ENCODE results near the gene OR2T33. TPM values are rescaled to one million over a fixed set of nuclear protein-coding genes. Genes with fewer than 3 reads are reported as not detected.

The OR2T33 gene
- total RNA-seq, 4 donors from 2014 or later = 1.0 to 1.6 TPM; not detected in 2

DNA sequence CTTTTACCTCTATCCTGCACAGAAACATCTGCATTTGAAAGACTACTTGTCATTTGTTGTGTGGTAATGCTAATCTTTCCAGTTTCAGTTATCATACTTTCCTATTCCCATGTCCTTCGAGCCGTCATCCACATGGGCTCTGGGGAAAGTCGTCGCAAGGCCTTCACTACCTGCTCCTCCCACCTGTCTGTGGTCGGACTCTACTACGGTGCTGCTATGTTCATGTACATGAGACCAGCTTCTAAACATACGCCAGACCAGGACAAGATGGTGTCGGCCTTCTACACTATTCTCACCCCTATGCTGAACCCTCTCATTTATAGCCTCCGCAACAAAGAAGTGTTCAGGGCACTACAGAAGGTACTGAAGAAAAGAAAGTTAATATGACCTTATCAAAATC lies 38.3 kb downstream of the OR2T33 start:
- no peak overlapping the region for H3K4me3 ChIP-seq
- TF ChIP-seq POLR2A (IDR thresholded peaks at IDR 0.05) (no peak), EP300 (IDR thresholded peaks at IDR 0.05) (no peak)
- TF ChIP-seq, protein P1, sequence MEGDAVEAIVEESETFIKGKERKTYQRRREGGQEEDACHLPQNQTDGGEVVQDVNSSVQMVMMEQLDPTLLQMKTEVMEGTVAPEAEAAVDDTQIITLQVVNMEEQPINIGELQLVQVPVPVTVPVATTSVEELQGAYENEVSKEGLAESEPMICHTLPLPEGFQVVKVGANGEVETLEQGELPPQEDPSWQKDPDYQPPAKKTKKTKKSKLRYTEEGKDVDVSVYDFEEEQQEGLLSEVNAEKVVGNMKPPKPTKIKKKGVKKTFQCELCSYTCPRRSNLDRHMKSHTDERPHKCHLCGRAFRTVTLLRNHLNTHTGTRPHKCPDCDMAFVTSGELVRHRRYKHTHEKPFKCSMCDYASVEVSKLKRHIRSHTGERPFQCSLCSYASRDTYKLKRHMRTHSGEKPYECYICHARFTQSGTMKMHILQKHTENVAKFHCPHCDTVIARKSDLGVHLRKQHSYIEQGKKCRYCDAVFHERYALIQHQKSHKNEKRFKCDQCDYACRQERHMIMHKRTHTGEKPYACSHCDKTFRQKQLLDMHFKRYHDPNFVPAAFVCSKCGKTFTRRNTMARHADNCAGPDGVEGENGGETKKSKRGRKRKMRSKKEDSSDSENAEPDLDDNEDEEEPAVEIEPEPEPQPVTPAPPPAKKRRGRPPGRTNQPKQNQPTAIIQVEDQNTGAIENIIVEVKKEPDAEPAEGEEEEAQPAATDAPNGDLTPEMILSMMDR (IDR thresholded peaks at IDR 0.05) = no peak
- no peaks in the 10 kb centered on the region for H3K27me3 ChIP-seq
- H3K9me3 ChIP-seq = no peaks in the 10 kb centered on the region
- no peaks in the 10 kb centered on the region for H3K4me1 ChIP-seq
- H3K36me3 ChIP-seq = no peaks in the 10 kb centered on the region
- 94 to 96% methylated on average over 9 of the region's 9 CpGs for WGBS, 2 donors
- H3K27ac ChIP-seq = no peak overlapping the region
- DNase-seq (ENCODE audit: low spot score in 2 of 2) = no peak

DNA sequence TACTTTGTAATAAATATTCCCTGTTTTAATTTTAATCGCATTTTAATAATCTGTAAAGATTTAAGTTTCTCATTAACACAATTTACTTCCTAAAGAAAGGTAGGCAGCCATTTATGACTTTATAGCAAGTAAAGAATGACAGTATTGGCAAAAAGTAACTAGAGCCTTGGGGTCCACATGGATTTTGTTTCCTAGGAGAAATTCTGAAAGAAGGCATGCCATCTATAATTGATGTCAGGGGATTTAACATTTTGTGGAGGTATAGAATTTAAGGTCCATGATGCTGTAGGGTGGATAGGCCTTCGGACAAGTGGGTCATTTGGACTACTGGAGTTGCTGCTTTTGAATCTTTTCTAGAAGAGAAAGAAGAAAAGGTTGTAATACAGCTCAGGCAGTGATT lies 46.7 kb downstream of the OR2T33 start, which contains the start of gene OR2M4:
TSS of gene OR2M4 (plus strand) at position 301 of the 400 bp plus-strand sequence. CDS start 7,512 bp downstream, outside the sequence.
- Histone ChIP-seq H3K27me3 (no peaks in the 10 kb centered on the region), H3K27ac (no peak within 1 kb of the TSS), H3K4me1 (no peaks in the 10 kb centered on the region), H3K9me3 (peaks cover 0 to 7% (median 0%) of the 10 kb centered on the region in 4 donors), H3K4me3 (no peak within 1 kb of the TSS), H3K36me3 (no peaks in the 10 kb centered on the region)
- no peak for TF ChIP-seq POLR2A (IDR thresholded peaks at IDR 0.05)
- TF ChIP-seq, protein P1 (IDR thresholded peaks at IDR 0.05) = no peak
- TF ChIP-seq EP300 (IDR thresholded peaks at IDR 0.05) = no peak
- no peak for DNase-seq (ENCODE audit: low spot score in 2 of 2)
- WGBS, 2 donors = 74 to 83% methylated on average over 2 of the region's 2 CpGs

DNA sequence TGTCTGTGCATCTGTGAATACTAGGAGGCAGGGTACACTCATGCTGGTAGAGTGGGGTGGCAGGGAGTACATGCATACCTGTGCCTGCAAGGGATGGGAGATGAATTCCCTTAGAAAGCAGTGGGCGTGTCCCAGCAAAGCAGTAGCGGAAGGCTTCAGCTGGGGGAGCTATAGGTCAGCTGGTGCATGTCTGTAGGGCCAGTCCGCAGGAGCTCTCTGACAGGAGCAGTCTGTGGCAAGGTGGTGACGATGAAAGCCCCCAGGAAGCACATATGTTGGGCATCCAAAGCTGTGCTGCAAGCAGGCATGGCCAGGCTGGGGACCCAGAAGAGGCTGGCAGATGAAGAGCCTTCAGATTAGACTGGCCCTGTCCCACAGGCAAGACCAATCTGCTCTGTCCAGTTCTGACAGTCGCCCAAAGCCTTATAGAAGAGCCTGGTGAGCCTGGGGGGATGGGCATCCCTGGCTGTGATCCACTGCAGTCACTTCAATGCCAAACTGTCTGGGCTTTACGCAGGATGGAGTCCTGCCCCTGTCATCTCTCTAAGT lies 48.3 kb downstream of the OR2T33 start:
- Histone ChIP-seq H3K4me3 (no peak overlapping the region), H3K36me3 (no peaks in the 10 kb centered on the region), H3K27ac (no peak overlapping the region), H3K27me3 (no peaks in the 10 kb centered on the region), H3K4me1 (no peaks in the 10 kb centered on the region), H3K9me3 (peaks cover 0 to 11% (median 0%) of the 10 kb centered on the region in 4 donors)
- TF ChIP-seq, protein P1 (IDR thresholded peaks at IDR 0.05) = no peak
- TF ChIP-seq POLR2A (IDR thresholded peaks at IDR 0.05) (no peak), EP300 (IDR thresholded peaks at IDR 0.05) (no peak)
- 54 to 75% methylated on average over 5 to 6 of the region's 6 CpGs for WGBS, 2 donors
- DNase-seq (ENCODE audit: low spot score in 2 of 2) = no peak

DNA sequence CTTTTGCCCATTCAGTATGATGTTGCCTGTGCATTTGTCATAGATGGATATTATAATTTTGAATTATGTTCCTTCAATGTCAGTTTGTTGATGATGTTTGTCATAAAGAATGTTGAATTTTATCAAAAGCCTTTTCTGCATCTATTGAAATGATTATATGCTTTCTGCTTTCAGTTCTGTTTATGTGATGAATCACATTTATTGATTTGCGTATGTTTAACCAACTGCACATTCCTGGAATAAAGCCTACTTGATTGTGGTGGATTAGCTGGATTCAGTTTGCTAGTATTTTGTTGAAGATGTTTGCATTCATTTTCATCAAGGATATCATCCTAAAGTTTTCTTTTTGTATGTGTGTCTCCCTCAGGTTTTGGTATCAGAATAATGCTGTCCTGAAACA lies 52.2 kb downstream of the OR2T33 start:
- TF ChIP-seq, protein P1 (IDR thresholded peaks at IDR 0.05) = no peak
- TF ChIP-seq EP300 (IDR thresholded peaks at IDR 0.05) = no peak
- no peak for TF ChIP-seq POLR2A (IDR thresholded peaks at IDR 0.05)
- peaks cover 0 to 11% (median 0%) of the 10 kb centered on the region in 4 donors for H3K9me3 ChIP-seq
- H3K4me3 ChIP-seq = no peak overlapping the region
- H3K27ac ChIP-seq = no peak overlapping the region
- H3K27me3 ChIP-seq = no peaks in the 10 kb centered on the region
- no peak for DNase-seq (ENCODE audit: low spot score in 2 of 2)
- no peaks in the 10 kb centered on the region for H3K4me1 ChIP-seq
- H3K36me3 ChIP-seq = no peaks in the 10 kb centered on the region
- WGBS, 2 donors = 50 to 71% methylated on average over 1 of the region's 1 CpG

Other genes starting within 250 kb of the OR2T33 start
- gene OR2L2, start 247.9 kb downstream of the OR2T33 start, total RNA-seq = under 1 TPM in 1 of 4 donors, not detected in 3; 0.60 TPM
- gene OR2L3, start 231.1 kb downstream of the OR2T33 start, total RNA-seq = 1 to 10 TPM in 1 of 4 donors, not detected in 3; 1.1 TPM
- under 1 TPM in 1 of 4 donors, not detected in 3; 0.87 TPM for gene OR2L13, start 182.8 kb downstream of the OR2T33 start, total RNA-seq
- gene OR2M5, start 132.8 kb downstream of the OR2T33 start, total RNA-seq = not detected
- gene OR2M2, start 103.2 kb downstream of the OR2T33 start, total RNA-seq = not detected
- gene OR2M3, start 80.7 kb downstream of the OR2T33 start, total RNA-seq = not detected
- 1 to 10 TPM in 1 of 4 donors, under 1 TPM in 1, not detected in 2; under 0.01 to 2.6 TPM for gene OR2M4, start 46.6 kb downstream of the OR2T33 start, total RNA-seq
- gene OR2T12, start 25.4 kb upstream of the OR2T33 start, total RNA-seq = not detected
- gene OR2M7, start 46.6 kb upstream of the OR2T33 start, total RNA-seq = not detected
- not detected for gene OR14C36, start 70.8 kb upstream of the OR2T33 start, total RNA-seq
- gene OR2T4, start 83.7 kb upstream of the OR2T33 start, total RNA-seq = not detected
- gene OR2T6, start 97.8 kb upstream of the OR2T33 start, total RNA-seq = not detected
- gene OR2T1, start 125.1 kb upstream of the OR2T33 start, total RNA-seq = not detected
- not detected for gene OR2T2, start 167.7 kb upstream of the OR2T33 start, total RNA-seq
- not detected for gene OR2T3, start 195.4 kb upstream of the OR2T33 start, total RNA-seq
- not detected for gene OR2T5, start 210.6 kb upstream of the OR2T33 start, total RNA-seq
- gene OR2G6, start 230.1 kb upstream of the OR2T33 start, total RNA-seq = not detected